Neural crest cell (in vitro differentiated cells): ENCODE results near the gene SH3BGRL2. TPM values are rescaled to one million over a fixed set of nuclear protein-coding genes. Genes with fewer than 3 reads are reported as not detected.

Source experiments
- DNase-seq: peaks from one replicate; pipeline ENCODE4 v3.0.0; 2021; ENCODE audit warnings: low read depth, mixed read lengths, low spot score
- H3K27ac Mint-ChIP-seq: one replicate; pipeline ENCODE4 v1.8.0; 2021; ENCODE audit warnings: mild to moderate bottlenecking, mixed read lengths; ENCODE audit not compliant: unreplicated experiment
- H3K27me3 Mint-ChIP-seq: 2 replicates; pipeline ENCODE4 v1.8.0; 2021; ENCODE audit warnings: low read depth, mild to moderate bottlenecking, mixed read lengths
- H3K36me3 Mint-ChIP-seq: 2 replicates; pipeline ENCODE4 v1.8.0; 2021; ENCODE audit warnings: low read depth, mild to moderate bottlenecking, mixed read lengths
- H3K4me1 Mint-ChIP-seq: 2 replicates; pipeline ENCODE4 v1.8.0; 2021; ENCODE audit warnings: mixed read lengths
- H3K4me3 Mint-ChIP-seq: one replicate; pipeline ENCODE4 v1.8.0; 2021; ENCODE audit warnings: mild to moderate bottlenecking, mixed read lengths
- H3K9me3 Mint-ChIP-seq: 2 replicates; pipeline ENCODE4 v1.8.0; 2021; ENCODE audit warnings: mixed read lengths
- CTCF ChIP-seq: fragments of 200-600 bp; sonication (generic); conservative IDR thresholded peaks from 2 replicates; pipeline ENCODE4 v1.5.0; 2021; ENCODE audit warnings: antibody characterized with exemption, mild to moderate bottlenecking
- total RNA-seq: library from RNA; stranded (reverse); gene quantifications from 2 replicates; pipeline ENCODE4 v1.2.1, GENCODE V29; 2021

SH3BGRL2 gene
- total RNA-seq, 1 donor from 2014 or later: 11.1 TPM

DNA sequence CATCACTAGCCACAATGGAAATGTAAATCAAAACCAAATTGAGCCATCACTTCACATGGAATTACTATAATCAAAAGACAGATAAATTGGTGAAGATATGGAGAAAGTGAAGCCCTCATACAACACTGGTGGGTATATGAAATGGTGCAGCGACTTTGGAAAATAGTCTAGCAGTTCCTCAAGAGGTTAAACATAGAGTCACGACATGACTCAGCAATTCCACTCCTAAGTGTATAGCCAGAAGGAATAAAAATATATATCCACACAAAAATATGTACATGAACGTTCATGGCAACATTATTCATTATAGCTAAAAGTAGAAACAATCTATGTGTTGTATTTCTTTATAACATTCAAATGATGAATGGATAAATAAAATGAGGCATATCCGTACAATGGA, 33.1 kb upstream of the SH3BGRL2 start:
- Mint-ChIP-seq H3K27ac (no peak overlapping the region), H3K4me1 (peaks cover 4% of the 10 kb centered on the region), H3K27me3 (no peaks in the 10 kb centered on the region), H3K4me3 (no peak overlapping the region), H3K36me3 (no peaks in the 10 kb centered on the region), H3K9me3 (peaks cover 4% of the 10 kb centered on the region)
- no peak for TF ChIP-seq CTCF
- DNase-seq: no peak

DNA sequence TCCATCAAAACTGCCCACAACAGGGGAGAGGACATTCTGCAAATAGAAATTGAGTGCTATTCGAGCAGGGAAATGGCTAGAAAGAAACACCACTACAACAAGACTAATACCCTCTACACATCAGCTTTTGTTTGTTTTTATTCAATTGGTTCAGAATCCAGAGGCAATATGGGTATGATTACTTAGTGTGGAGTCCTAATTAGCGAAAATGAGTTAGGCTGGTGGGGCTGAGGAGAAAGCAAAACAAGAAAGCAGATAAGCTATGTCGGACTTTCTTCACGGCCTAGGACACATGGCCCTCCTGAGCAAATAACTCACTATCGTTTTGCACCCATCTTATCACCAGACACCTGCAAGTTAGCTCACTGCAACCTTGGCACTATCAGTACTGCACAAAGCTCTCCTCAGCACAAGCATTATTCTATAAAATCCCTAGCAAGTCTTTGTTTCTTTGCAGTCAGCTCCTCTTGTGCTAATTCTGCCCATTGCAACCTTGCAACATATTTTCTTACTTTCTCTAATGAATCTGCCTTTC, 31.3 kb upstream of the SH3BGRL2 start:
- Mint-ChIP-seq H3K27me3 (no peaks in the 10 kb centered on the region), H3K4me1 (peaks cover 4% of the 10 kb centered on the region), H3K4me3 (no peak overlapping the region), H3K36me3 (no peaks in the 10 kb centered on the region), H3K9me3 (peaks cover 4% of the 10 kb centered on the region), H3K27ac (no peak overlapping the region)
- no peak for DNase-seq
- TF ChIP-seq CTCF: no peak

DNA sequence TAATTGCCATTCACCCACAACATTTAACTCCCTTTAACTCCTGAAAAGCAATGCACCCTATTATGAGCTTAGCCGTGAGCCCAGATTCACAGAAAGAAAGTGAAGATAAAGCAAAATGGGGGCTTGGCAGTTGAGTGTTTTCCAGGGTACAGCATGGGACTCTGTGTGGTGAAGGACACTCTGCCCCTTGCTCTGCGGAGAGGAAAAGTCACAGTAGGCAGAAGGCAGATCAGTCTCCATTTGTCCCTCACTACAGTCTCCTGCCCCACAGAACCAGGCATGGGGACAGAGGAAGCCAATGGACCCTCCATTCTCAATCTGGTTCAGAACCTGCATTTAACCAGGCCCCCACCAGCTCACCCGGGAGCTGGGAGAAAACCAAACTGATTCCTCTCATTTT, 30.8 kb upstream of the SH3BGRL2 start:
- H3K9me3 Mint-ChIP-seq: peaks cover 4% of the 10 kb centered on the region
- H3K27me3 Mint-ChIP-seq: no peaks in the 10 kb centered on the region
- H3K36me3 Mint-ChIP-seq: no peaks in the 10 kb centered on the region
- no peak overlapping the region for H3K4me3 Mint-ChIP-seq
- peaks cover 4% of the 10 kb centered on the region for H3K4me1 Mint-ChIP-seq
- no peak overlapping the region for H3K27ac Mint-ChIP-seq
- TF ChIP-seq CTCF: no peak
- DNase-seq: no peak

DNA sequence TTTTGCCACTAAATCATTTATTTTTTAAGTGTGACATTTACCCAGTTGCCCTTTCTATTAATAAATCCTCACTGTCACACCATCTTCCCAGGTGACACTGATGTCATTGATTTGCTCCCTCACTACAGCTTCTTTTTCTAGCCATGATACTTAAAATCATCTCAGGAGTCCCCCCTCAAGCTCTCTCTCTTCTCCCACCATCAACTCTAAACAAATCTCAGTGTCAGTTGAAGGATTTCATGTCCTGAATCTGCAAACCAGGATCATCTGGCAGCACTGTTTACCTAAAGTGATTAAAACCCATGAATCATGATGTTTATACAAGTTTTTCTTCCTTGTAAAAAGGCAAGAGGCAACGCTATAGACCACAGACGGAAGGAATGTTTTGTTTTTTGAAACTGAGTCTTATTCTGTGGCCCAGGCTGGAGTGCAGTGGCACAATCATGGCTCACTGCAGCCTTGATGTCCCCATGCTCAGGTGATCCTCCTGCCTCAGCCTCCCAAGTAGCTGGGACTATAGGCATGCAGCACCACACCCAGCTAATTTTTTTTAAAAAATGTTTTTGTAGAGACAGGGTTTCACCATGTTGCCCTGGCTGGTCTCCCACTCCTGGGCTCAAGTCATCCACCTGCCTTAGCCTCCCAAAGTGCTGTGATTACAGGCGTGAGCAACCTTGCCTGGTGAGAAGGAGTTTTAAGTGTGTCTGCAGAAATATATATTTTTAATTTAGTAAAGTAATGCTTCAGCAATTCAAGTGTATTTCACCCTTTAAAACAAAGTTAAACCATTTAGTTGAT, 30.1 kb upstream of the SH3BGRL2 start:
- Mint-ChIP-seq H3K4me1 (peaks cover 4% of the 10 kb centered on the region), H3K27ac (no peak overlapping the region), H3K4me3 (no peak overlapping the region), H3K36me3 (no peaks in the 10 kb centered on the region), H3K9me3 (peaks cover 4% of the 10 kb centered on the region), H3K27me3 (no peaks in the 10 kb centered on the region)
- no peak for TF ChIP-seq CTCF
- no peak for DNase-seq

- no peaks in the 10 kb centered on the region for H3K27me3 Mint-ChIP-seq
- H3K36me3 Mint-ChIP-seq: no peaks in the 10 kb centered on the region
- H3K9me3 Mint-ChIP-seq: peaks cover 4% of the 10 kb centered on the region
- peaks cover 4% of the 10 kb centered on the region for H3K4me1 Mint-ChIP-seq
- H3K27ac Mint-ChIP-seq: no peak overlapping the region
- no peak for DNase-seq
- no peak for TF ChIP-seq CTCF
- no peak overlapping the region for H3K4me3 Mint-ChIP-seq
These were observed 28.3 kb upstream of the SH3BGRL2 start for GRCh38 chr6:79602859-79603258.
